A549 (cell line): ENCODE data around the gene DNAJC30. TPM values are rescaled to one million over a fixed set of nuclear protein-coding genes. Genes with fewer than 3 reads are reported as not detected.
A peak's percentile ranks its signal among the peaks of the same experiment; 100 is the strongest.

ENCODE experiments used
- ATAC-seq, 2 experiments: fragments of 200-7000 bp in 1 of 2; fragments of >200 bp in 1 of 2; cut with Nextera tagmentation in 1 of 2; cut with Tn5 transposase in 1 of 2; 3 replicates each; pipeline versions ENCODE4 v1.8.0 to v1.9.1; 2018 to 2020; ENCODE audit warnings: mild to moderate bottlenecking in 1 of 2, moderate library complexity in 1 of 2
- CTCF ChIA-PET: fragments of 300-600 bp; sonication (Branson Sonifier 250); formaldehyde crosslinking; extraction: SDS; loops from one replicate; lab custom pipeline; 2021; ENCODE audit warnings: antibody characterized with exemption, inconsistent platforms; lab: Yijun Ruan, JAX
- POLR2A ChIA-PET: fragments of 350-600 bp; formaldehyde crosslinking; extraction: SDS; loops from one replicate; lab custom pipeline; 2021; ENCODE audit warnings: antibody characterized with exemption, inconsistent platforms; lab: Yijun Ruan, JAX
- DNase-seq, 2 experiments: peaks; one replicate each; pipeline versions ENCODE4 v3.0.0 to v3.0.0-alpha.2; 2011 to 2016; ENCODE audit warnings: low read depth in 1 of 2, low spot score in 1 of 2
- FAIRE-seq: peaks from 2 replicates; lab custom pipeline; 2011; peaks lifted over from hg19 to GRCh38; lab: Jason Lieb, UNC
- H3K27ac ChIP-seq, 2 experiments: fragments of >200 bp; sonication (Bioruptor Twin); formaldehyde crosslinking; 3 replicates each; pipeline ENCODE4 v1.5.1; 2016 to 2017
- H3K4me1 ChIP-seq: fragments of >200 bp; sonication (Bioruptor Twin); formaldehyde crosslinking; 3 replicates; pipeline ENCODE4 v1.6.1; 2016
- H3K4me2 ChIP-seq: fragments of >200 bp; sonication (Bioruptor Twin); formaldehyde crosslinking; 3 replicates; pipeline ENCODE4 v1.6.1; 2016
- H3K4me3 ChIP-seq: fragments of >200 bp; sonication (Bioruptor Twin); formaldehyde crosslinking; 3 replicates; pipeline ENCODE4 v1.5.1; 2016
- H3K9me3 ChIP-seq: fragments of >200 bp; sonication (Bioruptor Twin); formaldehyde crosslinking; 3 replicates; pipeline ENCODE4 v1.6.1; 2016
- BCL3 ChIP-seq: fragments of >200 bp; sonication (Bioruptor Twin); formaldehyde crosslinking; IDR thresholded peaks from 3 replicates; pipeline ENCODE4 v1.6.1; 2016
- CEBPB ChIP-seq, 2 experiments: fragments of >200 bp in 1 of 2; sonication (Bioruptor Twin) in 1 of 2; formaldehyde crosslinking in 1 of 2; IDR thresholded peaks; 2 replicates each; pipeline ENCODE4 v1.6.1; 2012 to 2016
- EP300 ChIP-seq, 2 experiments: fragments of >200 bp; sonication (Bioruptor Twin); formaldehyde crosslinking; IDR thresholded peaks; 2 replicates in 1 of 2; 3 replicates in 1 of 2; pipeline ENCODE4 v1.6.1; 2016 to 2017
- FOSL2 ChIP-seq, 2 experiments: fragments of 450-650 bp in 1 of 2; fragments of >200 bp in 1 of 2; sonication (Bioruptor Twin) in 1 of 2; formaldehyde crosslinking; IDR thresholded peaks; 2 replicates each; pipeline versions ENCODE4 v1.5.0 to v1.6.1; 2016 to 2020; ENCODE audit warnings: mild to moderate bottlenecking in 1 of 2, moderate library complexity in 1 of 2
- HDAC2 ChIP-seq: fragments of 200-600 bp; sonication (generic); IDR thresholded peaks from 2 replicates; pipeline ENCODE4 v1.6.1; 2016
- HOXA7 ChIP-seq: fragments of 250-450 bp; sonication (Bioruptor Pico); IDR thresholded peaks from 2 replicates; pipeline ENCODE4 v1.5.0; 2020; ENCODE audit warnings: mild to moderate bottlenecking, moderate library complexity
- HOXB13 ChIP-seq: fragments of 250-450 bp; sonication (Bioruptor Pico); IDR thresholded peaks from 2 replicates; pipeline ENCODE4 v1.5.0; 2020; ENCODE audit warnings: low read depth, mild to moderate bottlenecking, moderate library complexity
- KDM5A ChIP-seq: fragments of 200-600 bp; sonication (generic); IDR thresholded peaks from 2 replicates; pipeline ENCODE4 v1.6.1; 2016; ENCODE audit warnings: antibody characterized with exemption, mild to moderate bottlenecking
- MAZ ChIP-seq: fragments of 150-350 bp; IDR thresholded peaks from 2 replicates; pipeline ENCODE4 v1.6.1; 2014; ENCODE audit warnings: antibody characterized with exemption, low read depth, low read length, borderline replicate concordance
- PHF8 ChIP-seq: fragments of 200-600 bp; sonication (generic); IDR thresholded peaks from 2 replicates; pipeline ENCODE4 v1.6.1; 2016; ENCODE audit warnings: low read depth, mild to moderate bottlenecking, antibody characterized with exemption, moderate library complexity, borderline replicate concordance
- POLR2A ChIP-seq: IDR thresholded peaks from 2 replicates; pipeline ENCODE4 v1.6.1; 2012; ENCODE audit warnings: mild to moderate bottlenecking, low read length
- RAD21 ChIP-seq, 2 experiments: fragments of >200 bp in 1 of 2; sonication (Bioruptor Twin) in 1 of 2; formaldehyde crosslinking in 1 of 2; IDR thresholded peaks in 1 of 2; conservative IDR thresholded peaks in 1 of 2; 2 replicates in 1 of 2; 3 replicates in 1 of 2; pipeline ENCODE4 v1.6.1; 2012 to 2018; ENCODE audit warnings: inconsistent platforms in 1 of 2
- REST ChIP-seq: fragments of 200-600 bp; sonication (generic); IDR thresholded peaks from 2 replicates; pipeline ENCODE4 v1.6.1; 2016; ENCODE audit warnings: antibody characterized with exemption, mild to moderate bottlenecking, moderate library complexity
- RFX5 ChIP-seq: fragments of 450-650 bp; IDR thresholded peaks from 2 replicates; pipeline ENCODE4 v1.7.1; 2014; ENCODE audit warnings: antibody characterized with exemption, mild to moderate bottlenecking, moderate library complexity
- TFCP2L1 ChIP-seq: fragments of 250-450 bp; sonication (Bioruptor Pico); IDR thresholded peaks from 2 replicates; pipeline ENCODE4 v1.5.0; 2021; ENCODE audit warnings: mild to moderate bottlenecking
- USF2 ChIP-seq: fragments of 450-650 bp; IDR thresholded peaks from 2 replicates; pipeline ENCODE4 v1.6.1; 2014; ENCODE audit warnings: antibody characterized with exemption
- ZFP36 ChIP-seq: fragments of 450-650 bp; IDR thresholded peaks from 2 replicates; pipeline ENCODE4 v1.6.1; 2014; ENCODE audit warnings: borderline replicate concordance; ENCODE audit not compliant: partially characterized antibody
- ZNF302 ChIP-seq: fragments of 250-450 bp; sonication (Bioruptor Pico); IDR thresholded peaks from 2 replicates; pipeline ENCODE4 v1.9.0; 2021; ENCODE audit warnings: inconsistent platforms, mild to moderate bottlenecking, moderate library complexity
- ZSCAN20 ChIP-seq: fragments of 250-450 bp; sonication (Bioruptor Pico); IDR thresholded peaks from 2 replicates; pipeline ENCODE4 v1.8.0; 2022; ENCODE audit warnings: mild to moderate bottlenecking, moderate library complexity
- WGBS: methylation state at CpG from one replicate; pipeline ENCODE4 v1.1.6; 2017; ENCODE audit errors: missing lambda C conversion rate; 5-methylcytosine and 5-hydroxymethylcytosine counted together
- polyA plus RNA-seq, 4 experiments: library from polyadenylated mRNA; depleted of rRNA in 3 of 4; stranded (reverse); fragments of >200 nt; fragmentation: RNase III in 1 of 4; extraction: RNeasy Plus Mini Kit Qiagen cat#74134 plus additional on column Dnase treatment in 1 of 4; gene quantifications; 2 replicates in 3 of 4; 3 replicates in 1 of 4; pipeline ENCODE4 v1.2.3, GENCODE V29; 2011 to 2017

DNAJC30 gene
- polyA plus RNA-seq, 2 of the 4 experiments (the other 2 are of a cell fraction): 5.7 to 8.9 TPM

GRCh38 chr7:73674468-73675124 lies 8.7 kb downstream of the DNAJC30 start:
- H3K9me3 ChIP-seq: no peaks in the 10 kb centered on the region
- H3K4me2 ChIP-seq: no peak overlapping the region
- ATAC-seq (no peak), FAIRE-seq (no peak), DNase-seq (no peak)
- ChIA-PET POLR2A (interaction anchor here (2.1 kb wide), 1 partner anchor 30 kb away, joined by 6 read pairs; no protein-coding TSS in a partner anchor), CTCF (interaction anchor here (0.7 to 9.1 kb wide), 8 partner anchors 9 to 68 kb away, joined by 3 to 86 read pairs (median 4); no protein-coding TSS in a partner anchor)
- no peak overlapping the region for H3K27ac ChIP-seq
- no peak for TF ChIP-seq BCL3
- no peak for TF ChIP-seq MAZ
- TF ChIP-seq USF2: no peak
- no peak for TF ChIP-seq PHF8
- no peak for TF ChIP-seq HDAC2
- no peak for TF ChIP-seq ZSCAN20 (CRISPR knock-in tag)
- no peak for TF ChIP-seq RAD21 (conservative IDR thresholded peaks at IDR 0.05 in 1 of 2, IDR thresholded peaks at IDR 0.05 in 1 of 2)
- TF ChIP-seq HOXA7 (CRISPR knock-in tag): no peak
- TF ChIP-seq HOXB13 (CRISPR knock-in tag): no peak
- TF ChIP-seq REST: no peak
- no peak for TF ChIP-seq POLR2A
- TF ChIP-seq EP300 (IDR thresholded peaks at IDR 0.05): no peak
- no peak for TF ChIP-seq RFX5
- no peak for TF ChIP-seq ZNF302
- TF ChIP-seq CEBPB (IDR thresholded peaks at IDR 0.05): no peak
- no peak for TF ChIP-seq KDM5A
- WGBS: 100% methylated on average over 1 of the region's 1 CpG
- no peaks in the 10 kb centered on the region for H3K4me1 ChIP-seq
- no peak overlapping the region for H3K4me3 ChIP-seq

GRCh38 chr7:73671857-73672445 lies 11.3 kb downstream of the DNAJC30 start:
- CTCF ChIA-PET: interaction anchor here (0.8 to 9.1 kb wide), 6 partner anchors 35 to 66 kb away, joined by 3 to 86 read pairs (median 46); no protein-coding TSS in a partner anchor

More at GRCh38 chr7:73671857-73672445, 11.3 kb downstream of the DNAJC30 start:
- no peak overlapping the region for H3K4me3 ChIP-seq
- H3K27ac ChIP-seq: no peak overlapping the region
- POLR2A ChIA-PET: no interaction called here
- no peak for ATAC-seq
- no peak overlapping the region for H3K4me2 ChIP-seq
- peaks cover 7% of the 10 kb centered on the region; the same call in 1 of the 3 replicates for H3K4me1 ChIP-seq
- no peak for DNase-seq
- H3K9me3 ChIP-seq: no peaks in the 10 kb centered on the region
- TF ChIP-seq ZFP36: peak; percentile 67
- no peak for TF ChIP-seq TFCP2L1 (CRISPR knock-in tag)
- TF ChIP-seq FOSL2 (IDR thresholded peaks at IDR 0.05): 0 out of 2 replicates have a peak, but pooled peaks have one; percentile 5
- no peak for TF ChIP-seq FOSL2 (CRISPR knock-in tag; IDR thresholded peaks at IDR 0.05)
- TF ChIP-seq USF2: 0 out of 2 replicates have a peak, but pooled peaks have one; percentile 5
- FAIRE-seq: no peak
- 92% methylated on average over 15 of the region's 15 CpGs for WGBS
